OCI-LY3 (cell line): Measurements from ENCODE around the gene HPD.

Experiments
- EZH2phosphoT487 ChIP-seq: fragments of 200-600 bp; shearing (Covaris generic); IDR thresholded peaks from 2 replicates; pipeline ENCODE4 v1.6.1; 2018; ENCODE audit warnings: antibody characterized with exemption, mixed run types, low read depth
- TF ChIP-seq, protein P1 (sequence below): fragments of 200-600, 300-600 bp; sonication (generic); IDR thresholded peaks from 2 replicates; pipeline ENCODE4 v1.5.1; 2014; ENCODE audit warnings: antibody characterized with exemption, low read length, low read depth

DNA sequence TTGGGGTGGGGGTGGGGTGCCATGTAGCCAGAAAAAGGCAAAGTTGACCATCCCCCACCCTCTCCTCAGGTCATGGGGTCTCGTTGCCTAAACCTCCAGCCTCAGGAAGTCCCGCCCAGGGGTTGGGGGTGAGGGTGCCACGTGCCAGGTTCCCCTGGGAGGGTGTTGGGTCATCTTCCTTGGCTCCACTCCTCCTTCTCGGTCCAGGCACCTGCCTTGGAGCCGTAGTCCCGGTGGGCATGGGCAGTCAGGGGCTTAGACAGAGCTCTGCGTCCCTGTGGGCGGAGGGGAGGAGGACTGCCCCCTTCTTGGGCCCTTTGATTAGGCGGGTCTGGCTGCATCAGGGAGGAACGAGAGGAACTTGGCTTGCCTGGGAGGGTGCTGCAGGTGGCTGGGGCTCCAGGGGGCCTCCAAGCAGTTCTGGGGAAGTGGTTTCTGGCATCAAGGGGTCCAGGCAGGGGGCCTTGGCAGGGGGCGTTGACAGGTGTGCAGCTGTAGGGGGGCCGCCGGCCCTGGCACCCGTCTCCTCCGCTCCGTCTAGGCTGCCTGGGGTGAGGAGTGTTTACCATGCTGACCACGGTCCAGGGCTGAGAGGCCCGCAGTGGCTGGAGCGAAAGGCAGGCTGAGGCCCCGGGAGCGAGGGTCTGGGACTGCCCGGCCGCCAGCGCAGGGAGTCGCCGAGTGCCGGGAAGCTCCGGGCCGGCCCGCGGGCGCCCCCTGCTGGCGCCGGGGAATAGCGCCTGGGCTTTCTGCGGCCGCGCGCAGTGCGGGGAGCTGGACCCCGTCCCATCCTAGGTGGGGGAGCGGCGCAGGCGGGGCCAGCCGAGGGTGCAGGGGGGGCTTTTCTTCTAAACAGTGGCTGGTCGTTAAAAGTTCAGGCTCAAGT is 47.0 kb downstream of the HPD start:
- TF ChIP-seq, protein P1, sequence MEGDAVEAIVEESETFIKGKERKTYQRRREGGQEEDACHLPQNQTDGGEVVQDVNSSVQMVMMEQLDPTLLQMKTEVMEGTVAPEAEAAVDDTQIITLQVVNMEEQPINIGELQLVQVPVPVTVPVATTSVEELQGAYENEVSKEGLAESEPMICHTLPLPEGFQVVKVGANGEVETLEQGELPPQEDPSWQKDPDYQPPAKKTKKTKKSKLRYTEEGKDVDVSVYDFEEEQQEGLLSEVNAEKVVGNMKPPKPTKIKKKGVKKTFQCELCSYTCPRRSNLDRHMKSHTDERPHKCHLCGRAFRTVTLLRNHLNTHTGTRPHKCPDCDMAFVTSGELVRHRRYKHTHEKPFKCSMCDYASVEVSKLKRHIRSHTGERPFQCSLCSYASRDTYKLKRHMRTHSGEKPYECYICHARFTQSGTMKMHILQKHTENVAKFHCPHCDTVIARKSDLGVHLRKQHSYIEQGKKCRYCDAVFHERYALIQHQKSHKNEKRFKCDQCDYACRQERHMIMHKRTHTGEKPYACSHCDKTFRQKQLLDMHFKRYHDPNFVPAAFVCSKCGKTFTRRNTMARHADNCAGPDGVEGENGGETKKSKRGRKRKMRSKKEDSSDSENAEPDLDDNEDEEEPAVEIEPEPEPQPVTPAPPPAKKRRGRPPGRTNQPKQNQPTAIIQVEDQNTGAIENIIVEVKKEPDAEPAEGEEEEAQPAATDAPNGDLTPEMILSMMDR = peak; percentile 91
- no peak for TF ChIP-seq EZH2phosphoT487
